ENCODE data around the gene GJC3.
A peak's percentile ranks its signal among the peaks of the same experiment; 100 is the strongest.
"Not testable (repeated sequence)": the region's sequence is repeated elsewhere in the genome, so short reads cannot be mapped to it uniquely, and the experiment has no call there.

Gene GJC3

GRCh38 chr7:99929730-99930053, 272 bp upstream of the GJC3 start:
- DNase-seq (ENCODE audit: low read depth) = no peak

- no peak for DNase-seq (ENCODE audit: low read depth)
Measured at GRCh38 chr7:99928188-99928587, 1.2 kb downstream of the GJC3 start.

DNA sequence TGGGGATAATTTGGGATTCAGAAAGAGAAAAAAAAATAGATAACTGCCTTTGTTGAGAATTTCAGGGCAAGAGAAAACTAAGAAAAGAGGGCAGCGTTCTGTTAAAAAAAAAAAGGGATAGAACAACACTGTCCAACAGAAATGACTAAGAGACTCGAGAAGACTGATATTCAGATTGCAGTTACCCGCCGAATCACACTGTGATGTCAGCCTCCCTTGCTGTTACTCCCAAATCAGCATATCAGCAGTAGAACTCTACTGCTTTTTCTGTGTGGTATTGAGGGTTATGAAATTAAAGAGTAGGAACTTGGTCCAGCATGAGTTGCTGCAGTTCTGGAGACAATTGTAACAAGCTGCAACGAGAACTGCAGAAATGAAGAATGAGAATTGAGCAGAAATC, 1.9 kb downstream of the GJC3 start:
- DNase-seq (ENCODE audit: low read depth) = no peak

DNA sequence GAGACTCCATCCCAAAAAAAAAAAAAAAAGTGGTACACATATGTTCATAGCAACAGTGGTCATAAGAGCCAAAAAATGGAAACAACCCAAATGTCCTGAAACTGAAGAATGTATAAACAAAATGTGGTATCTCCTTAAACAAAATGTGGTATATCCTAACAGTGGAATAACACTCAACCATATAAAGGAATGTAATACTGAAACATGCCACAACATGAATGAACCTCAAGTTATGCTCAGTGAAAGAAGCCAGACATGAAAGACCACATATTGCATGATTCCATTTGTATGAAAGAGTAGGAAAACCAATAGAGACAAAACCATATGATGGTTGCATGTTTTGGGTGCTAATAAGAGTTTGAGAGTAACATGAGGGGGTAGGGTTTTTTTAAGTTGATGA, 3.1 kb downstream of the GJC3 start:
- no peak for DNase-seq (ENCODE audit: low read depth)

DNA sequence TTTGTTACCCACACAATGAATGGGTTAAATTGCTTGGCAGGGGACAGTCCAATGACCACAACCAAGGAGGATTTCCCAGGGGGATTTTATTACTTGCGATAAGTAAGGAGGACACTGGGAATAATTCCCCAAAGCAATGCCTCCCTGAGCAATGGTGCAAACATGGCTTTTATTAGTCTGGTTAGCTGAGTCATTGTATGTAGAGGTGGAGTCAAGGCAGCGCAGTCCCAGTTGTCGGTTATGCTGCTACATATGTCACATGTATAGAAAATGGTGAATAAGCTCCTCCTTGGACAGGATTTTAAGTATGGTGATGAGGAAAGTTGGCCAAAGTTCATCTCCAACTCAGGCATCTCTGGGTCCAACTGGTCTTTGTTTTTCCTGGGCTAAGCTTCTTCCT, 6.2 kb downstream of the GJC3 start:
- no peak for DNase-seq (ENCODE audit: low read depth)

- DNase-seq (ENCODE audit: low read depth) = no peak
Measured at GRCh38 chr7:99920149-99920548, 9.3 kb downstream of the GJC3 start.

DNA sequence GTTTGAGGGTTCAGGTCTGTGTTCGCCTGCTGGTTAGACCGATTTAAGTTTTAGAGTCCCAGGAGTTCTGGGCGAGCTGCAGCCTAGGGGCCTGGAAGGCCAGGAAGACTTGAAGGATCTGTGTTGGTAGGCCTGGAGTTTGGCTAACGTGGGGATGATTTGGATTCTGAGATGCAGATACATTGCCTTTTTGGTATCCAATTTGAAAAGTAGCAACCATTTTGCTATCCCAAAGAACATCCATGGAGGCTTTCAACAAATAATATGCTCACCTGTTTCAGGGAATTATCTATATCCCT, 9.7 kb downstream of the GJC3 start:
- DNase-seq (ENCODE audit: low read depth) = no peak

DNA sequence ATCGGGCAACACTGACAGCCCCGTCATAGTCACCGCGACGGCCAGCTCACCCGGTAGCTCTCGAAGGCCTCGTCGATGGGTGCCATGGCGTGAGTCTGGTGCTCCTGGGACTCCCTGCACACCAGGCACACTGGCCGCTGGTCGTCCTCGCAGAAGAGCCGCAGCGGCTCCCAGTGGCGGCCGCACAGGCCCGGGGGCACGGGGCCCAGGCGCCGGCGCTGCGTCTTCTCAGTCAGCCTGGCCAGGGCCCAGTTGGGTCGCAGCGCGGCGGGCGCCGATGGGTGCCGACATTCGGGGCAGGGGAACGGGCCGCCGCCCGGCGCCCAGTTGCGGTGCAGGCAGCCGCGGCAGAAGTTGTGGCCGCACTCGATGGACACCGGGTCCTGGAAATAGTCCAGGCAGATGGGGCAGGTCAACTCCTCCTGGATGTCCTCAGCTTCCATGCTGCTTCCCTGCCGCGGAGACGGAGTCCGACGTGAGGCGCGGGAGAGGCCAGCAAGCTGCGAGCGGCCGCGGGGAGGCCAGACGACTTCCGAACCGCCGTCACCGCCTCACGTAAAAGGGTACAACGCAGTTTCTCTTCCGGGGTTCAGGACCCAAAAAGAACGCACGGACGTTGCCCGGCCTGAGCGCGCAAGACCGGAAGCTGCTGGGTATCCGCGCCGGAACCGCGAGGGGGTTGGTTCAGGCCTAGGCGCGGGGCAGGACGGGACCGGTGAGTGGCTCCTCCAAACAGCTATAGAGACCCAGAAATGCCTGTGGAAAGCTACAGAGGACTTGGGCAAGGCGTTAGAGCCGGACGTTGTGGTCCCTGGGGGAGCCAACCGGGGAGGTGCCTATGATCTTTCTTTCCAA, 10.2 kb downstream of the GJC3 start, which contains the start of gene TRIM4:
TRIM4 (minus strand) TSS at position 572 of the 855 bp plus-strand sequence; CDS start at position 443, 129 bp downstream.
- peak; percentile 83 for DNase-seq (ENCODE audit: low read depth)

GRCh38 chr7:99910976-99911375, 18.4 kb downstream of the GJC3 start:
- DNase-seq (ENCODE audit: low read depth) = no peak

DNA sequence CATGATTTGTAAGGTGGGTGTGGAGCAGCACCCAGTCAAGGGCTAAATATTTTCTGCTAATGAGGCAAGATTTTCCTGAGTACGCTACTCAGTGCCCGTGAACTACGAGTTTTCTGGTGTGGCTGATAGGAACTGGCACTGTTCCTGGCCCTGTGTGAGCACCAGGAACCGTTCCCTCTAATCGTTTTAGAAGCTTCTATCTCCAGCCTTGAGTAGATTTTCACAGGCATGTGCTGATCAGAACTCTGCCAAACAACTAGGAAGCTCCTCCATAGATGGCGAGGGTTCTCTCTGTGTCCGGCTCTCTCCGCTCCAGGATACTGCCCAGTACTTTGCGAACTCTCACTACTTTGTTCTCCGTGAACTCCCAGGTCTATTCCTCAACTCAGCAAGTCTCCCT, 27.8 kb downstream of the GJC3 start:
- no peak for DNase-seq (ENCODE audit: low read depth)

GRCh38 chr7:99899830-99900519, 29.4 kb downstream of the GJC3 start:
- DNase-seq (ENCODE audit: low read depth) = no peak

DNA sequence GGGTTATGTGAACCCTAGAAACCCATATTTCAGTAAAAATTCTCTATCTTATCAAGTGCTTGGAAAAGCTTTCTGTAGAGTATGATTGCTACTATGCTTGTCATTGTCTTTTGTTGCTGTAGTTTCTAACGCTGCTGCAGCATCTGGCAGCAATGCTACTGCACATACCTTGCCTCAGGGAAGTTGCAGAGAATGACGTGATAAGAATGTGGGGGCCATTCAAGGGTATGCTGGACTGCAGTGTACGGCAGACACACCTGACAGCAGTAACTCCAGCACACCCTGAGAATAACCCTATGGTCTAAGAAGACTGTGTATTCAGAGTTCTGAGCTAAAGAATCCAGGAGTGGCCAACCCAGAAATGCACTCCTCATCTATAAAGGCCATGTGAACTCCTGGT, 30.6 kb downstream of the GJC3 start:
- no peak for DNase-seq (ENCODE audit: low read depth)

GRCh38 chr7:99898023-99898357, 31.4 kb downstream of the GJC3 start:
- no peak for DNase-seq (ENCODE audit: low read depth)

GRCh38 chr7:99897322-99898022, 31.9 kb downstream of the GJC3 start:
- DNase-seq (ENCODE audit: low read depth) = no peak

- DNase-seq (ENCODE audit: low read depth) = no peak
Measured at GRCh38 chr7:99894738-99895137, 34.7 kb downstream of the GJC3 start.

DNA sequence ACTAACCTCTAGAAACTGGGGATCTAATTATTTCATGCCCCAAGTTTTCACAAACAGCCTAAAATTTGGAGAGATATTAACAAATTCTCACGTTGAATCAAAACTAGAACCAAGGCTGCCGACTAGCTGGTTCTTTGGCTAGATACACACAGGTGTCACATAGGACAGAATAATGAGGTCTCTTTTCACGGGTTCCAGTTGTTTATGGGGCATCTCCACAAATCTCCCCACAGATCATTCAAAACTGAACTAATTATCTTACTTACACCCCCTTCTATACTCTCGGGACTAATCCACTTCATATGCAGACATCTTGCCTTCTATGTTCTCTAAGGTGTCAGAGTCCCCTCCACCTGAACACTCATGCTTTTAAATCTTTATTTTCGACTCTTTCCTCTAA, 36.1 kb downstream of the GJC3 start:
- no peak for DNase-seq (ENCODE audit: low read depth)

GRCh38 chr7:99890348-99890747, 39.1 kb downstream of the GJC3 start:
- DNase-seq (ENCODE audit: low read depth) = not testable (repeated sequence)

DNA sequence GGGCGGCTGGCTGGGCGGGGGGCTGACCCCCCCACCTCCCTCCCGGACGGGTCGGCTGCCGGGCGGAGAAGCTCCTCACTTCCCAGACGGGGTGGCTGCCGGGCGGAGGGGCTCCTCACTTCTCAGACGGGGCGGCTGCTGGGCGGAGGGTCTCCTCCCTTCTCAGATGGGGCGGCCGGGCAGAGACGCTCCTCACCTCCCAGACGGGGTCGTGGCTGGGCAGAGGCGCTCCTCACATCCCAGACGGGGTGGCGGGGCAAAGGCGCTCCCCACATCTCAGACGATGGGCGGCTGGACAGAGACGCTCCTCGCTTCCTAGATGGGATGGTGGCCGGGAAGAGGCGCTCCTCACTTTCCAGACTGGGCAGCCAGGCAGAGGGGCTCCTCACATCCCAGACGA, 41.1 kb downstream of the GJC3 start:
- DNase-seq (ENCODE audit: low read depth) = not testable (repeated sequence)

- no peak for DNase-seq (ENCODE audit: low read depth)
Measured at GRCh38 chr7:99881370-99881769, 48.0 kb downstream of the GJC3 start.

DNA sequence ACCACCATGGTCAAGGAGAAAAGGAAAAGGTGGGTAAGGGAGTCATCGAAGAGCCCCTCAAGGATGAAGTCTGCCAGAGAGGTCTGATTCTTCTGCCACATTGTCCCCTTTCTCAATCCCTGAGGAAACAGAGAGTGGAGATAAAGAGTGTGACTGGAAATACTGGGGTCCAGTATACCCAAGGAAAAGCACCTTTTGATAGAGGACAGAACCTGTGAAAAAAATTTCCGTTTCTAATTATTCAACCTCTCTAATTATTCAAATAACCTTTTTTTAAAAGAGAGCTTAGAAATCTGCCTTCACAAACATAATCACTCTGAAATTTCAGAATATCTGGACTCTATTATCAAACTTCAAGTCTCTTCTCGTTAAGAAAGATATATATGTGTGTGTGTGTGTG, 52.5 kb downstream of the GJC3 start, which contains the start of gene OR2AE1:
OR2AE1 (minus strand) TSS at position 101 of the 400 bp plus-strand sequence; CDS start at position 101, 0 bp downstream.
- DNase-seq (ENCODE audit: low read depth) = no peak

- no peak for DNase-seq (ENCODE audit: low read depth)
Measured at GRCh38 chr7:99876491-99876890, 52.9 kb downstream of the GJC3 start.
